HCT116 (cell line): ENCODE data around the gene ACTA2. TPM values are rescaled to one million over a fixed set of nuclear protein-coding genes. Genes with fewer than 3 reads are reported as not detected.

ENCODE experiments used
- ATAC-seq: fragments of 200-7000 bp; cut with Tn5 transposase; 2 replicates; pipeline ENCODE4 v1.9.1; 2020; ENCODE audit warnings: mild to moderate bottlenecking, moderate library complexity
- BruUV-seq: library from RNA; stranded (reverse); fragments of 400-500 nt; replicated peaks from 2 replicates; lab custom pipeline; 2021; lab: Mats Ljungman, UMichigan
- CTCF ChIA-PET: fragments of 300-600 bp; sonication (Branson Sonifier 250); formaldehyde crosslinking; loops from one replicate; lab custom pipeline; 2021; ENCODE audit warnings: antibody characterized with exemption; lab: Charles Lee
- POLR2A ChIA-PET: fragments of 300-600, 350-600 bp; sonication (Branson Sonifier 250); formaldehyde crosslinking; loops from one replicate; lab custom pipeline; 2021; ENCODE audit warnings: antibody characterized with exemption; lab: Charles Lee
- RAD21 ChIA-PET, 2 experiments: fragments of 300-600 bp; sonication (Branson Sonifier 250); formaldehyde crosslinking; loops; one replicate each; lab custom pipeline; 2023; ENCODE audit warnings: low total read pairs in 2 of 2; ENCODE audit not compliant: uncharacterized antibody in 2 of 2, unreplicated experiment in 2 of 2, low non-redundant PET in 1 of 2; lab: Charles Lee
- DNase-seq: peaks from one replicate; pipeline ENCODE4 v3.0.0-alpha.2; 2010; ENCODE audit warnings: low read depth, low spot score
- H2AFZ ChIP-seq: fragments of 200-600 bp; shearing (Covaris generic), sonication (generic); 2 replicates; pipeline ENCODE4 v1.6.1; 2017; ENCODE audit warnings: low read depth, mixed run types, mixed read lengths, antibody characterized with exemption, low read length; ENCODE audit not compliant: poor library complexity, severe bottlenecking
- H3K27ac ChIP-seq: 2 replicates; pipeline ENCODE4 v1.5.1; 2012; ENCODE audit warnings: low read depth, low read length
- H3K27me3 ChIP-seq: fragments of 200-600 bp; sonication (generic); 2 replicates; pipeline ENCODE4 v1.6.1; 2016; ENCODE audit warnings: mixed run types, low read length, mixed read lengths; ENCODE audit not compliant: insufficient read depth
- H3K36me3 ChIP-seq, 2 experiments: fragments of 200-500 bp in 1 of 2; fragments of 200-600 bp in 1 of 2; sonication (Bioruptor generic) in 1 of 2; sonication (generic) in 1 of 2; 2 replicates each; pipeline versions ENCODE4 v1.5.1 to v1.6.1; 2014 to 2016; ENCODE audit warnings: low read length in 2 of 2, inconsistent platforms in 1 of 2, mixed read lengths in 1 of 2, mixed run types in 1 of 2; ENCODE audit not compliant: insufficient read depth in 2 of 2, control insufficient read depth in 1 of 2
- H3K4me1 ChIP-seq, 2 experiments: fragments of 200-600 bp in 1 of 2; sonication (generic) in 1 of 2; 2 replicates each; pipeline versions ENCODE4 v1.5.1 to v1.6.1; 2012 to 2017; ENCODE audit warnings: low read length in 2 of 2, inconsistent platforms in 1 of 2, mild to moderate bottlenecking in 1 of 2, mixed read lengths in 1 of 2, mixed run types in 1 of 2, moderate library complexity in 1 of 2; ENCODE audit not compliant: insufficient read depth in 2 of 2, control insufficient read depth in 1 of 2
- H3K4me2 ChIP-seq: fragments of 200-600 bp; sonication (generic); 2 replicates; pipeline ENCODE4 v1.6.1; 2017; ENCODE audit warnings: mixed run types, low read length, mixed read lengths
- H3K4me3 ChIP-seq, 2 experiments: fragments of 200-600 bp in 1 of 2; sonication (generic) in 1 of 2; replicated peaks in 1 of 2; 2 replicates each; pipeline ENCODE4 v1.5.1; 2011 to 2016; ENCODE audit warnings: low read length in 2 of 2, control low read depth in 1 of 2, low read depth in 1 of 2, mild to moderate bottlenecking in 1 of 2, mixed read lengths in 1 of 2, mixed run types in 1 of 2
- H3K79me2 ChIP-seq: fragments of 200-600 bp; sonication (generic); 2 replicates; pipeline ENCODE4 v1.6.1; 2017; ENCODE audit warnings: mild to moderate bottlenecking, mixed run types, low read length, moderate library complexity, mixed read lengths; ENCODE audit not compliant: insufficient read depth
- H3K9ac ChIP-seq: fragments of 200-600 bp; sonication (generic); 2 replicates; pipeline ENCODE4 v1.6.1; 2016; ENCODE audit warnings: low read length, mixed read lengths
- H3K9me2 ChIP-seq: fragments of 200-600 bp; sonication (generic), shearing (Covaris generic); 2 replicates; pipeline ENCODE4 v1.6.1; 2017; ENCODE audit warnings: mixed run types, mild to moderate bottlenecking, moderate library complexity; ENCODE audit not compliant: insufficient read depth
- H3K9me3 ChIP-seq, 2 experiments: fragments of 200-500 bp in 1 of 2; fragments of 200-600 bp in 1 of 2; sonication (Bioruptor generic) in 1 of 2; sonication (generic) in 1 of 2; 2 replicates each; pipeline ENCODE4 v1.6.1; 2014 to 2017; ENCODE audit warnings: low read length in 2 of 2, mixed read lengths in 2 of 2, inconsistent platforms in 1 of 2, low read depth in 1 of 2, mild to moderate bottlenecking in 1 of 2, mixed run types in 1 of 2, moderate library complexity in 1 of 2; ENCODE audit not compliant: control insufficient read depth in 1 of 2, insufficient read depth in 1 of 2
- H4K20me1 ChIP-seq: fragments of 200-600 bp; sonication (generic), shearing (Covaris generic); 2 replicates; pipeline ENCODE4 v1.6.1; 2017; ENCODE audit warnings: mixed run types, mild to moderate bottlenecking, moderate library complexity; ENCODE audit not compliant: insufficient read depth
- CTCF ChIP-seq, 3 experiments: fragments of 200-600 bp in 1 of 3; sonication (generic) in 1 of 3; IDR thresholded peaks in 2 of 3; conservative IDR thresholded peaks in 1 of 3; 2 replicates each; pipeline ENCODE4 v1.5.1; 2012 to 2017; ENCODE audit warnings: low read depth in 2 of 3, low read length in 2 of 3, antibody characterized with exemption in 1 of 3, borderline replicate concordance in 1 of 3, control low read depth in 1 of 3, mild to moderate bottlenecking in 1 of 3, mixed read lengths in 1 of 3, mixed run types in 1 of 3, moderate library complexity in 1 of 3; ENCODE audit not compliant: insufficient read depth in 1 of 3
- ELF1 ChIP-seq: IDR thresholded peaks from 2 replicates; pipeline ENCODE4 v1.6.1; 2012; ENCODE audit warnings: low read depth, borderline replicate concordance
- EZH2 ChIP-seq: fragments of 200-600 bp; sonication (generic); IDR thresholded peaks from 2 replicates; pipeline ENCODE4 v1.6.1; 2017; ENCODE audit warnings: antibody characterized with exemption, mixed run types
- MAX ChIP-seq: IDR thresholded peaks from 2 replicates; pipeline ENCODE4 v1.6.1; 2012
- POLR2A ChIP-seq: IDR thresholded peaks from 2 replicates; pipeline ENCODE4 v1.7.0; 2011; ENCODE audit warnings: borderline replicate concordance; ENCODE audit not compliant: insufficient read depth, insufficient read length; ENCODE audit errors: extremely low read depth
- SRF ChIP-seq: IDR thresholded peaks from 2 replicates; pipeline ENCODE4 v1.6.1; 2012; ENCODE audit warnings: low read depth
- YY1 ChIP-seq: IDR thresholded peaks from 2 replicates; pipeline ENCODE4 v1.6.1; 2011; ENCODE audit warnings: low read length, low read depth, moderate library complexity, mild to moderate bottlenecking; ENCODE audit not compliant: insufficient replicate concordance; ENCODE audit errors: extremely low read depth
- ZBTB33 ChIP-seq: IDR thresholded peaks from 2 replicates; pipeline ENCODE4 v1.6.1; 2011; ENCODE audit warnings: mild to moderate bottlenecking, low read length, moderate library complexity; ENCODE audit not compliant: insufficient replicate concordance; ENCODE audit errors: extremely low read depth
- ZNF274 ChIP-seq: fragments of 200-500 bp; sonication (Bioruptor generic); IDR thresholded peaks from 2 replicates; pipeline ENCODE4 v1.6.1; 2014; ENCODE audit warnings: mild to moderate bottlenecking, low read depth, low read length, inconsistent platforms
- intact Hi-C: fragments of 100-400 bp; cut with micrococcal nuclease; formaldehyde crosslinking; loops from 2 replicates; pipeline ENCODE4 v1.10.0; 2022
- total RNA-seq: library from RNA; stranded (reverse); gene quantifications from one replicate; pipeline ENCODE4 v1.2.1, GENCODE V29; 2021; ENCODE audit not compliant: unreplicated experiment

The ACTA2 gene
- total RNA-seq, 1 experiment from 2014 or later, result 9.4 TPM

GRCh38 chr10:88991899-88992320 lies 39.3 kb upstream of the ACTA2 start:
- no TSS peak for BruUV-seq
- ATAC-seq, result peak; percentile 5; the same call in 1 of the 2 replicates
- Histone ChIP-seq H3K27me3 (no peaks in the 10 kb centered on the region), H2AFZ (peak overlapping the region; percentile 82), H3K4me2 (peak overlapping the region; percentile 95), H4K20me1 (no peaks in the 10 kb centered on the region), H3K9me3 (no peaks in the 10 kb centered on the region), H3K79me2 (no peaks in the 10 kb centered on the region), H3K36me3 (no peaks in the 10 kb centered on the region), H3K9ac (peak overlapping the region; percentile 76), H3K4me3 (peak overlapping the region; percentile 73 to 89), H3K4me1 (peaks cover 0 to 29% of the 10 kb centered on the region in 2 experiments; a peak in 3 of 4 replicates), H3K9me2 (no peaks in the 10 kb centered on the region), H3K27ac (peak overlapping the region; percentile 83)
- RAD21 ChIA-PET, result interaction anchor here in 1 of 2 experiments (1.2 kb wide), 1 partner anchor 57 kb away, joined by 3 read pairs; no protein-coding TSS in a partner anchor
- CTCF ChIA-PET, result interaction anchor here (1.7 to 2.3 kb wide), 2 partner anchors 10 to 57 kb away, joined by 3 to 13 read pairs; no protein-coding TSS in a partner anchor
- POLR2A ChIA-PET, result no interaction called here
- DNase-seq, result no peak
- intact Hi-C loops, result no loop called here
- TF ChIP-seq MAX, result peak; percentile 47; the same call in 1 of the 2 replicates
- TF ChIP-seq ELF1, result no peak
- TF ChIP-seq YY1, result no peak
- no peak for TF ChIP-seq EZH2
- no peak for TF ChIP-seq SRF
- TF ChIP-seq CTCF (IDR thresholded peaks at IDR 0.05 in 2 of 3, conservative IDR thresholded peaks at IDR 0.05 in 1 of 3; ENCODE audit: borderline replicate concordance in 1 of 3, insufficient read depth in 1 of 3, low read depth in 2 of 3, low read length in 2 of 3), result no peak
- no peak for TF ChIP-seq ZBTB33
- TF ChIP-seq POLR2A, result no peak
- TF ChIP-seq ZNF274, result no peak
